PC-9 (cell line): ENCODE data around the gene WDR83. TPM values are rescaled to one million over a fixed set of nuclear protein-coding genes. Genes with fewer than 3 reads are reported as not detected.

Experiments
- BruUV-seq: library from RNA; stranded (reverse); fragments of 400-500 nt; replicated peaks from 2 replicates; lab custom pipeline; 2021; lab: Mats Ljungman, UMichigan
- CTCF ChIA-PET: fragments of 300-600 bp; sonication (Branson Sonifier 250); formaldehyde crosslinking; loops from one replicate; lab custom pipeline; 2022; ENCODE audit warnings: antibody characterized with exemption; lab: Charles Lee
- POLR2A ChIA-PET: fragments of 300-600 bp; sonication (Branson Sonifier 250); formaldehyde crosslinking; loops from one replicate; lab custom pipeline; 2022; ENCODE audit warnings: antibody characterized with exemption; ENCODE audit not compliant: unreplicated experiment; lab: Charles Lee
- DNase-seq, 2 experiments: peaks; one replicate each; pipeline versions ENCODE4 v3.0.0 to v3.0.0-alpha.2; 2015 to 2022; ENCODE audit warnings: mixed read lengths in 1 of 2
- H2AFZ ChIP-seq: fragments of 200-600 bp; sonication (generic); 2 replicates; pipeline ENCODE4 v1.8.1; 2017; ENCODE audit warnings: antibody characterized with exemption
- H3F3A ChIP-seq: fragments of 200-600 bp; sonication (generic); 2 replicates; pipeline ENCODE4 v1.8.1; 2017; ENCODE audit warnings: antibody characterized with exemption, mild to moderate bottlenecking, low read depth; ENCODE audit not compliant: insufficient read depth
- H3K27ac ChIP-seq: fragments of 200-600 bp; sonication (generic); 2 replicates; pipeline ENCODE4 v1.6.1; 2016; ENCODE audit warnings: mixed run types
- H3K27me3 ChIP-seq: fragments of 200-600 bp; sonication (generic); 2 replicates; pipeline ENCODE4 v1.6.1; 2016; ENCODE audit warnings: low read depth, mixed run types; ENCODE audit not compliant: insufficient read depth
- H3K36me3 ChIP-seq: fragments of 200-600 bp; sonication (generic); 2 replicates; pipeline ENCODE4 v1.6.1; 2016; ENCODE audit warnings: low read depth, mixed run types
- H3K4me1 ChIP-seq: fragments of 200-600 bp; sonication (generic); replicated peaks from 2 replicates; pipeline ENCODE4 v1.6.1; 2016; ENCODE audit warnings: mixed run types; ENCODE audit not compliant: insufficient read depth
- H3K4me2 ChIP-seq: fragments of 200-600 bp; sonication (generic); 2 replicates; pipeline ENCODE4 v1.6.1; 2017; ENCODE audit warnings: mixed run types
- H3K4me3 ChIP-seq: fragments of 200-600 bp; sonication (generic); 2 replicates; pipeline ENCODE4 v1.6.1; 2016; ENCODE audit warnings: mixed run types
- H3K79me2 ChIP-seq: fragments of 200-600 bp; sonication (generic); 2 replicates; pipeline ENCODE4 v1.6.1; 2017; ENCODE audit warnings: low read depth, mixed run types
- H3K9me2 ChIP-seq: fragments of 200-600 bp; sonication (generic); 2 replicates; pipeline ENCODE4 v1.8.1; 2017; ENCODE audit warnings: mild to moderate bottlenecking; ENCODE audit not compliant: insufficient read depth
- H3K9me3 ChIP-seq: fragments of 200-600 bp; sonication (generic); 2 replicates; pipeline ENCODE4 v1.8.1; 2016; ENCODE audit warnings: low read depth; ENCODE audit not compliant: insufficient read depth
- H4K20me1 ChIP-seq: fragments of 200-600 bp; sonication (generic); 2 replicates; pipeline ENCODE4 v1.8.1; 2017; ENCODE audit not compliant: insufficient read depth
- CTCF ChIP-seq: fragments of 200-600 bp; sonication (generic); conservative IDR thresholded peaks from 2 replicates; pipeline ENCODE4 v1.6.1; 2017; ENCODE audit warnings: mixed run types, antibody characterized with exemption, mild to moderate bottlenecking, moderate library complexity
- EZH2 ChIP-seq: fragments of 200-600 bp; sonication (generic); IDR thresholded peaks from 2 replicates; pipeline ENCODE4 v1.8.0; 2017; ENCODE audit warnings: antibody characterized with exemption, low read depth
- intact Hi-C: fragments of 100-400 bp; cut with micrococcal nuclease; formaldehyde crosslinking; loops from one replicate; pipeline ENCODE4 v1.10.0; 2022; ENCODE audit not compliant: unreplicated experiment
- total RNA-seq: library from RNA; stranded (reverse); gene quantifications from 2 replicates; pipeline ENCODE4 v1.2.3, GENCODE V29; 2021

WDR83 gene
- total RNA-seq, 1 experiment from 2014 or later = 12.9 TPM

- no TSS peak for BruUV-seq
- H3K9me3 ChIP-seq = no peaks in the 10 kb centered on the region
- 0 out of 2 replicates have a peak, but pooled peaks cover 4% of the 10 kb centered on the region for H3K36me3 ChIP-seq
- intact Hi-C loops = loop anchor here (10.0 kb wide), 1 partner anchor 606 kb away; the partner anchor contains the start of gene ZNF878
- H3F3A ChIP-seq = no peaks in the 10 kb centered on the region
- H3K27ac ChIP-seq = no peak overlapping the region
- H3K9me2 ChIP-seq = no peaks in the 10 kb centered on the region
- H2AFZ ChIP-seq = no peak overlapping the region
- no peak overlapping the region for H3K4me3 ChIP-seq
- POLR2A ChIA-PET = no interaction called here
- no peak overlapping the region for H3K4me2 ChIP-seq
- H3K27me3 ChIP-seq = no peaks in the 10 kb centered on the region
- TF ChIP-seq CTCF = no peak
- no peak for TF ChIP-seq EZH2
- 0 out of 2 replicates have a peak, but pooled peaks cover 4% of the 10 kb centered on the region for H3K4me1 ChIP-seq
- no peak for DNase-seq
- CTCF ChIA-PET = no interaction called here
- H3K79me2 ChIP-seq = no peaks in the 10 kb centered on the region
- no peaks in the 10 kb centered on the region for H4K20me1 ChIP-seq
These were observed 5.6 kb upstream of the WDR83 start for GRCh38 chr19:12660980-12661379.

- Histone ChIP-seq H3K9me3 (no peaks in the 10 kb centered on the region), H3F3A (peaks cover 14% of the 10 kb centered on the region; the same call in 1 of the 2 replicates), H4K20me1 (no peaks in the 10 kb centered on the region), H3K36me3 (0 out of 2 replicates have a peak, but pooled peaks cover 4% of the 10 kb centered on the region), H3K4me3 (no peak overlapping the region), H3K4me1 (peaks cover 21% of the 10 kb centered on the region), H3K4me2 (no peak overlapping the region), H3K27me3 (no peaks in the 10 kb centered on the region), H3K27ac (no peak overlapping the region), H3K79me2 (peaks cover 25% of the 10 kb centered on the region), H2AFZ (no peak overlapping the region), H3K9me2 (no peaks in the 10 kb centered on the region)
- ChIA-PET POLR2A (no interaction called here), CTCF (no interaction called here)
- no peak for TF ChIP-seq CTCF
- no peak for TF ChIP-seq EZH2
- no peak for DNase-seq
- intact Hi-C loops = loop anchor here (5.0 to 10.0 kb wide), 2 partner anchors 610 to 742 kb away; partner anchors contain the start of gene ZNF878
- BruUV-seq = no TSS peak
These were observed 2.0 kb upstream of the WDR83 start for GRCh38 chr19:12664406-12665280.

GRCh38 chr19:12665281-12665573 lies 1.4 kb upstream of the WDR83 start:
- no TSS peak for BruUV-seq
- Histone ChIP-seq H3K79me2 (peaks cover 30% of the 10 kb centered on the region), H3K4me3 (no peak overlapping the region), H3K4me1 (peaks cover 21% of the 10 kb centered on the region), H3K27ac (no peak overlapping the region), H3K27me3 (no peaks in the 10 kb centered on the region), H4K20me1 (no peaks in the 10 kb centered on the region), H3K36me3 (0 out of 2 replicates have a peak, but pooled peaks cover 4% of the 10 kb centered on the region), H3K4me2 (peak overlapping the region; percentile 81; the same call in 1 of the 2 replicates), H3F3A (peaks cover 17% of the 10 kb centered on the region; the same call in 1 of the 2 replicates), H2AFZ (no peak overlapping the region), H3K9me2 (no peaks in the 10 kb centered on the region), H3K9me3 (no peaks in the 10 kb centered on the region)
- DNase-seq = no peak
- TF ChIP-seq CTCF = no peak
- no peak for TF ChIP-seq EZH2
- ChIA-PET POLR2A (no interaction called here), CTCF (no interaction called here)
- intact Hi-C loops = loop anchor here (5.0 to 10.0 kb wide), 2 partner anchors 610 to 743 kb away; partner anchors contain the start of gene ZNF878
